HG03457 (cell line): ENCODE results near the gene C5orf46.
"Not testable (repeated sequence)": the region's sequence is repeated elsewhere in the genome, so short reads cannot be mapped to it uniquely, and the experiment has no call there.

Source experiments
- ATAC-seq: cut with Tn5 transposase; IDR thresholded peaks from one replicate; pipeline ENCODE4 v1.9.1; 2021; ENCODE audit warnings: moderate number of reproducible peaks; ENCODE audit not compliant: unreplicated experiment

Gene C5orf46

GRCh38 chr5:147906326-147907095 is at the start of gene C5orf46:
TSS of gene C5orf46 (minus strand) at chr5:147906538. CDS start at chr5:147906501, 37 bp downstream.
- ATAC-seq: no peak

- no peak for ATAC-seq
Measured at GRCh38 chr5:147954971-147955370, 48.6 kb upstream of the C5orf46 start.

DNA sequence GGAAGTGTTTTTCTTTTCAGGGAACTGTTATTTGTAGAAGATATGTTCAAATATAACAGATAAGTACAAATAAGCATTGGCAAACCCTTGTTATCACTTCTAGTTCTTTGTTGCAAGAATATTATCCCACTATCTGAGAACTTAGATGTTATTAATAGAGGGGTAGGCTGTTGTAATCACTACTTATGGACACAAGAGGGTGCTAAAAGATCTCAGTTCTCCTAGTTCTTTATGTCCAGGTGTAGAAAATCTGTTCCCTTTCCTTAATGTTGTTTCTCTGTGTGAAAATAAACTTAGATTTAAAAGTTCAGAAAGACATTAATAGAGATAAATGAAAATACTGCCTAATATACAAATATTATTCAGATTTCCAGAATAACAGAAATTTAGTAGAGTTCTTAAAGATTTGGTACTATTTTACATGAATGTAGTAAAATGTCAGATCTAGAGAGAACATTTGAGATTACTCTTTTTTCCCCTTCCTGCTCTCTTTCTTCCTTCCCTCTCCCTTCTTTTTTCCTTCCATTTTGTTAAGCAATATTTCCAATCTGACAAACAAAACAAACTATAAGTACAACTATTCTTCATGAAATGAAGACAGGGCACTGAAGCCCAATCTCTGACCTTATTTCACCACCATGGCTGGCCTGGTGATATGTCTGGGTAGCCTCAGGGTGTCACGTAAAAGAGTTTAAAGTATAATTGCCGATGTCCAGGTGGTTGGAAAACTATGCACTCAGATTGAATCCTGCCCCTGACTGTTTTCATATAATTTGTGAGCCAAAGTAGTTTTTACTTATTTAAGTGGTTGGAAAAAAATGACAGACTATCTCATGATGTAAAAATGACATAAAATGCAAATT is 43.6 kb upstream of the C5orf46 start:
- no peak for ATAC-seq

DNA sequence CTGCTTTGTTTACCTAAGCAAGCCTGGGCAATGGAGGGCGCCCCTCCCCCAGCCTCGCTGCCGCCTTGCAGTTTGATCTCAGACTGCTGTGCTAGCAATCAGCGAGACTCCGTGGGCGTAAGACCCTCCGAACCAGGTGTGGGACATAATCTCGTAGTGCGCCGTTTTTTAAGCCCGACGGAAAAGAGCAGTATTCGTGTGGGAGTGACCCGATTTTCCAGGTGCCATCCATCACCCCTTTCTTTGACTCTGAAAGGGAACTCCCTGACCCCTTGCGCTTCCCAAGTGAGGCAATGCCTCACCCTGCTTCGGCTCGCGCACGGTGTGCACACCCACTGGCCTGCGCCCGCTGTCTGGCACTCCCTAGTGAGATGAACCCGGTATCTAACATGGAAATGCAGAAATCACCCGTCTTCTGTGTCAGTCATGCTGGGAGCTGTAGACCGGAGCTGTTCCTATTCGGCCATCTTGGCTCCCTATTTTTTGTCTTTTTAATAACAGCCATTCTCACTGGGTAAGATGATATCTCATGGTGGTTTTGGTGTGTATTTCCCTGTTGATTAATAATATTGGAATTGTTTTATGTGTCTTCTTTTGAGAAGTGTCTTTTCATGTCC is 40.4 kb upstream of the C5orf46 start:
- ATAC-seq: not testable (repeated sequence)

DNA sequence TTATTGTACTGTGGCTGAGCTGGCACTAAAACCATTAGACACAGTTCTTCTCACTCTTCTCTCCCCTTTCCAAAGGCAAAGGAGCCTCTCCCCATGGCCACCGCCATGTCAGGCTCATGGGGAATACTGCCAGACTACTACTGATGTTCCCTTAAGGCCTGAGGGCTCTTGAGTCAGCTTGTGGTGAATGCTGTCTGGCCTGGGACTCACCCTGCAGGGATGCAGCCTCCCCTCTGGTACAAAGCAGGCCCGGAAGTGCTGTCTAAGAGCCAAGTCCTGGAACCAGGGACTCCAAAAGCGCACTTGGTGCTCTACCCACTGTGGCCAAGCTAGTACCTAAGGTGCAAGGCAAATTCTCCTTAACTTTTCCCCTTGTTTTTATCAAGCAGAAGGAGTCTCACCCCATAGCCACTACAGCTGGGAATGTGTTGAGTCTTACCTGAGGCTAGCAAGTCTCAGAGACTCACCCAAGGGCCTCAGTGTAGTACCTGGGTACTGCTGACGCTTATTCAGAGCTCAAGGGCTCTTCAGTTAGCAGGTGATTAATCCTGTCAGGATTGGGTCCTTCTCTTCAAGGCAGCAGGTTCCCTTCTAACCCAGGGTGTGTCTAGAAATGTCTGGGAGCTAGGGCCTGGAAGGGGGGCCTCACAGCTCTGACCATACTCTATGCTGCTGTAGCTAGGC is 33.2 kb upstream of the C5orf46 start:
- ATAC-seq: no peak

- no peak for ATAC-seq
Measured at GRCh38 chr5:147935032-147935431, 28.7 kb upstream of the C5orf46 start.

DNA sequence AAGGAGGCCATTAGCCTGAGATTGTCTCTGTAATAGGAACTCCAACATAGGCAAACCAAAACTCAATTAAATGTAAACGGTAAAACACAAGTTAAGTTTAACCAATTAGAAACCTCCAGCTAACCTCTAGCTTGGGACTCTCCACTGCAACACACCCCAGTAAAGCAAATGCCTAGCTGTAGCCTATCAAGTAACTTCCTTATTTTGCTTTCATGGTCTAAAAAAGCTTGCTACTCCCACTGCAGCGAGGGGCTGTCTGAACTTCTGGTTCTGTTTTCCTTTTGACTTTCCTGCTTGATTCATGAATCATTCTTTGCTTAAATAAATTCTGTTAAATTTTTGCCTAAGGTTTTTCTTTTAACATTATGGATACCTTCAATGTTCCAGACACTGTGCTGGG is 24.4 kb upstream of the C5orf46 start:
- peak; percentile 60 for ATAC-seq

DNA sequence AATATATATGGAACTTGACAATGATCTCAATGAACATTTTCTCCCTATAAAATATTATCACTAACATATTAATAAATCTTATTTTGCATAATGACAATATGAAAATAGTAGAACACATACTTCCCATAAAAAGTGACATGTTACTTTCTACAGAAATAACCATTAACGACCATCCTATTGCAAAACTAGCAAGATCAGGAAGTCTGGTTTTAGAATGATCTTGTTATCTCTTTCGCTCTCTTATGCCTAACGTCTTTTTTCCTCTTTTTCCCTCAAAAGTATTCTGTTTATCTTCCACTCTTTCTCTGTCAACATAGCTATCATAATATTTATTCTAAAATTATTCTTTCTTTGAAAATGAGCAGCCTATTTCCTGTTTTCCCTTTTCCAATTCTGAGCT is 21.6 kb upstream of the C5orf46 start:
- no peak for ATAC-seq

DNA sequence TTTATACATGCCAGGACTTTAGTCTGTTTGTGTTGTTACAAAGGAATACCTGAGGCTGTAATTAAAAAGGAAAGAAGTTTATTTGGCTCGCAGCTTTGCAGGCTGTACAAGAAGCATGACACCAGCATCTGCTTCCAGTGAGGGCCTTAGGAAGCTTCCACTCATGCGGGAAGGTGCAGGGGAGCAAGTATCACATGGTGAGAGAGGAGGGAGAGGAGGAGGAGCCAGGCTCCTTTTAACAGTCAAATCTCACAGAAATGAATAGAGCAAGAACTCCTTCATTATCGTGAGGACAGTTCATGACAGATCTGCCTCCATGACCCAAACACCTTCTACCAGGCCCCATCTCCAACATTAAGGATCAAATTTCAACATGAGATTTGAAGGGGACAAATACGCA is 18.7 kb upstream of the C5orf46 start:
- no peak for ATAC-seq

- no peak for ATAC-seq
Measured at GRCh38 chr5:147921136-147921535, 14.8 kb upstream of the C5orf46 start.

- no peak for ATAC-seq
Measured at GRCh38 chr5:147920420-147921030, 14.2 kb upstream of the C5orf46 start.

DNA sequence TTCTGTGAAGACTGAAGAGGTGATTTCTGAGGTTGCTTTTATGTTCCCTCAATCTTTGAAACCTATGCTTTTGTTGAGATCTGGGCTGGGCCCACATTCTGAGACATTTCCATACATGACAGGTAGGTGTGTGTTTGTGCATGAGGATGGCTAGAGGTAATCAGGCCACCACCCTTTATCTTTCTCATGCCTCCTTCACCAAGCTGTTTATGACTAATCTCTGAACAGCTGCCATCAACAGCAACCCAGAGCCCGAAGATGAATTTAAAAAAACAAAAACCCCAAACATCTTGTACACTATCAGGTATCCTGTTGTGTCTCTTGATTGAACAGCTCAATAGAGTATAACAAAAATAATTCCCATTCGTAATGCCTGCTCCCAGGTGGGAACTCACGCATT is 12.6 kb upstream of the C5orf46 start:
- no peak for ATAC-seq

- no peak for ATAC-seq
Measured at GRCh38 chr5:147918101-147918685, 11.9 kb upstream of the C5orf46 start.

DNA sequence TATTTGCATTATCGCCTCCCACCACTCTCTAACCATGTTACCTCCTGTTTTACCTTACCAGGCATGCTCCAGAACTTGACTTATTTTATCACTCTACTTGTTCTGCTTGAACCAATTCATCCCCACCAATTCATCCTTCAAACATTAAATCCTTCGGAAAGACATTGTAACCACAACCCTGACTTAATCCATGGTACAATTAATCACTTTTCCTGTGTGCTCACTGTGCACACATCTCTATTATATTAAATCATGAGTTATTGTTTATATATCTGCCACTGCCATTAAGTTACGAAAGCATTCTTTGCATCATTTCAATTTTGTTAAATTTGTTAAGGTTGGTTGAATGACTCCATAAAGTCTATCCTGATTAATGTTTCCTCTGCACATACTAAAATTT is 7.4 kb upstream of the C5orf46 start:
- no peak for ATAC-seq

DNA sequence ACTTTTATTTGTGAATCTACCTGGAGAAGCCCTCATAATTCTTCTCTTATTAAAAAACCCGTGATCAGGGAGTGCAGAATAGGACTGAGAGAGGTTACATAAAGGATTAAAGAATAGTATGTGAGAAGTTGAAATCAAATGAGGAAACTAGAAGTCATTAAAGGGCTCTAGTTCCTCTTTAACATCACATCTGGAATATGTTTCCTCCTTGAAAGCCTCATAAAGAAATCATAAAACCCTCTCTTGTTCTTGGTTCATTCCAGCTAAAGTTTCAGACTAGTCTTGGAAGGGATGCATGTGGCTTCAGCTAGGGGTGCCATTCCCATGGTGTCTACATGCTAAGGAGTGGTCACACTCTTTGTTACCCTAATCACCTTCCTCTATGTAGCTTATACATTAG is 5.7 kb upstream of the C5orf46 start:
- no peak for ATAC-seq

DNA sequence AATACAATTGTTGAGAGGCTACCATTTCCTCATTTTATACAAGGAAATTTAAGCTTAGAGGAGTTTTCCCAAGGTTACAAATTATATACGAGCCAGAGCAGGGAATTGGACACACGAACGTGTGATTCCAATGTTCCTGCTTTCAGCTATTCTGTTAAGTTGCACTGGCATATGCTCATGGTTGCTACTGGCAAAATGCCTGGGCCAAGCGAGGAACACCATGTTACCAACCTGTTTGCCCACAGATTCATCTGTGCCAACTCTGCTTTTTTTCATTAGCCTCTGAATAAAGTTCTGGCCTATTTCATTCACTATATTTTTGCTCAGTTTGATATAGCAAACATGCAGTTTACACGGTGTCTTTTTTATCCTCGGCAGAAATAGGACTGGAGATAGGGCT is 5.1 kb upstream of the C5orf46 start:
- ATAC-seq: no peak

DNA sequence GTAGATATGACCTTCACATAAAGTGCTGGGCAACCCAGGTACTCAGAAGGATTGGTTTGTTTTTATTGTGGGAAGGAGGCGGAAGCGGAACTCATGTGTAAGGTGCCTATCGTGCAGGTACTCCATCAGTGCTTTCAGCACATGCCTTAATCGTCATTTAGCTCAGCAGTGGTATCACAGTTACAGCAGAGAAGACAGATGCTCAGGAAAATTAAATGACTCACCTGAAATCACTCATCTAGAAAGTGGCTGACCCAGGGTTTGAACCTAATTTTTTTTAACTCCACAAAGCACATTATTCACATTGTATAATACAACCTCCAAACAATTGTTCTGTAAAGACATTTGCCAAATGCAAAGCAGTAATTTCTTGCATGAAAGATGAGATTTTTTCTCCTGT is 2.2 kb downstream of the C5orf46 start:
- ATAC-seq: no peak

DNA sequence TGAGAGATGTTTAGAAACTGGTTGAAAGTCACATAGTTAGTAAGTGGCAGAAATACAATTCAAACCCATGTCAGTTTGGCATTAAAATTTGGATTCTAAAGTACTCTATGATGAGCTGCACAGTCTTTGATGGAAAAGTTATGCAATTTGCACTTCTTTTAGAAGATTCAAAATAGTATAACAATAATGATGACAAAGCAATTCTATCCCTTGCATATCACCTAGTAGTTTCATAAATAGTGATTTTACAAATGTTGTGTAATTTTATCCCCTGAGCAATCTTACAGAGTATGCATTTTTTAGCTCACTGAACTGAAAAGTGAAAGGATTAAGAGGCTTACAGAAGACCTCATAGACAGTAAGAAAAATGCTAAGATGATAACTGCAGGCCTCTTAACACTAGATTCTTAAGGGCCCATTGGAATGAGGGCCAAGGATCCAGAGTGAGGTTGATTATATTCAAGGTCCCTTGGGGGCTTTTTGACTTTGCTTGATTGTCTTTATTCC is 3.7 kb downstream of the C5orf46 start:
- ATAC-seq: no peak

DNA sequence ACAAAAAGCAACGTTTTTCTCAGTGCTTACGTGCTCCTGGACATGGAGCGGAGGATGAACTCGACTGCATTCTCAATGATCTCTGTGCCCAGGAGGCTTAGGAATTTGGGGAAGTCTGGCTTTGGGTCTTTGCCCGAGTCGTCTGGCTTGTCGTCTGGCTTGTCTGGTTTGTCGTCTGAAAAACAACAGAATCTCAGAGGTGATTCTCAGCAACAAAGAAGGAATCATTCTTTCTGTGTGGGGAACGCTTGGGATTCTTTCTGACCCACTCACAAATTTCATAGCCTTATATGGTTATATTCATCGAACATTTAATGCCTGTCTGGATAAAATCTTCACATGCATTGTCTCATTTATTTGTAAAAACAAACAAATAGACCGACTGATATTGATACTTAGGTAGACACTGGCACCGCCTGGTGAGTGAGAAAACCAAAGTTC is 4.7 kb downstream of the C5orf46 start:
- no peak for ATAC-seq

DNA sequence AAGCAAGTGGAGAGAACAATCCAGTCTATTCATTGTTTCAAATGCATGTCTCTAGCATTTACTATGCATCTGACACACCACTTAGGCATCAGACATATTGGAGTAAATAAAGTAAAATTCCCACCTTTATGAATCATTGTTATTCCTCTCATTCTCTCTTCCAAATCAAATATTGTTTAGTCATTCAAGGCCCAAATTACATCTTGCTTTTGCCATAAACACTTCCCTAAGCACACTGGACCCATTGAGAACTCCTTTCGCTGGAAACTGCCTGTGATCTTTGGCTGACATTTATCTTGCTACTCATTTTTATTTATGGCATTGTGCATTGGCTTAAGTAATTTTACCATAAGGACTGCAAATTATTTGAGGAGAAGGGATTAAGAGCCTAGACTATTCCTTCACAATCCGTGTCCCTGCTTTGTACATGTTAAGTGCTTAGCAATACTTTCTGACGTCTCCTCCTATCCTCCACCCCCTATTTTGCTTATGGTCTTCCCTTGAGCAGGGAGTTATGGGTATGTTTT is 7.4 kb downstream of the C5orf46 start:
- no peak for ATAC-seq
